ENCODE data around the gene EHD4.

GRCh38 chr15:41866872-41867579, 105.3 kb downstream of the EHD4 start:
- TF ChIP-seq YY1 (IDR thresholded peaks at IDR 0.05; ENCODE audit: borderline replicate concordance in 1 of 3, control insufficient read depth in 1 of 3, extremely low read depth in 1 of 3, insufficient read depth in 3 of 3, insufficient read length in 1 of 3, insufficient replicate concordance in 2 of 3, low read depth in 1 of 3, low read length in 2 of 3): no peak
- TF ChIP-seq RCOR1 (IDR thresholded peaks at IDR 0.05; ENCODE audit: borderline replicate concordance in 1 of 2, low read depth in 2 of 2, low read length in 2 of 2): no peak

All from K562 (cell line).